GF-D8 (cell line): ENCODE results near the gene CPT2.

ENCODE experiments used
- DNase-seq: peaks from one replicate; lab custom pipeline; 2025; lab: John Stamatoyannopoulos, UW

CPT2 gene

GRCh38 chr1:53196485-53197290 lies at the start of gene CPT2:
CPT2 (plus strand) TSS chr1:53196824; CDS start chr1:53196944, 120 bp downstream.
- DNase-seq = peak; percentile 86

- DNase-seq = no peak
Measured at GRCh38 chr1:53147174-53147573, 49.5 kb upstream of the CPT2 start.

GRCh38 chr1:53148123-53148522 lies 48.5 kb upstream of the CPT2 start:
- no peak for DNase-seq

GRCh38 chr1:53153752-53154151 lies 42.9 kb upstream of the CPT2 start:
- DNase-seq = no peak

- DNase-seq = no peak
Measured at GRCh38 chr1:53154859-53155438, 41.7 kb upstream of the CPT2 start.

- no peak for DNase-seq
Measured at GRCh38 chr1:53155534-53155933, 41.1 kb upstream of the CPT2 start.

GRCh38 chr1:53155945-53156344 lies 40.7 kb upstream of the CPT2 start:
- no peak for DNase-seq

- no peak for DNase-seq
Measured at GRCh38 chr1:53156783-53157182, 39.8 kb upstream of the CPT2 start.

GRCh38 chr1:53158900-53159299 lies 37.7 kb upstream of the CPT2 start:
- DNase-seq = no peak

- no peak for DNase-seq
Measured at GRCh38 chr1:53160924-53161378, 35.7 kb upstream of the CPT2 start.

GRCh38 chr1:53162621-53163020 lies 34.0 kb upstream of the CPT2 start:
- no peak for DNase-seq

GRCh38 chr1:53163291-53163768 lies 33.3 kb upstream of the CPT2 start:
- DNase-seq = no peak

GRCh38 chr1:53165408-53165961 lies 31.1 kb upstream of the CPT2 start:
- DNase-seq = no peak

GRCh38 chr1:53166366-53166765 lies 30.3 kb upstream of the CPT2 start:
- no peak for DNase-seq

- DNase-seq = no peak
Measured at GRCh38 chr1:53166912-53167311, 29.7 kb upstream of the CPT2 start.

- DNase-seq = no peak
Measured at GRCh38 chr1:53172426-53173128, 24.0 kb upstream of the CPT2 start.

- no peak for DNase-seq
Measured at GRCh38 chr1:53174971-53175913, 21.4 kb upstream of the CPT2 start.

- no peak for DNase-seq
Measured at GRCh38 chr1:53176452-53177208, 20.0 kb upstream of the CPT2 start.

GRCh38 chr1:53180226-53180625 lies 16.4 kb upstream of the CPT2 start:
- no peak for DNase-seq

GRCh38 chr1:53180951-53181350 lies 15.7 kb upstream of the CPT2 start:
- DNase-seq = no peak
